IMR-90 (cell line): ENCODE data around the gene NXN. TPM values are rescaled to one million over a fixed set of nuclear protein-coding genes. Genes with fewer than 3 reads are reported as not detected.
A peak's percentile ranks its signal among the peaks of the same experiment; 100 is the strongest.
"Not testable (repeated sequence)": the region's sequence is repeated elsewhere in the genome, so short reads cannot be mapped to it uniquely, and the experiment has no call there.

Experiments
- ATAC-seq: fragments of 200-7000 bp; cut with Tn5 transposase; 2 replicates; pipeline ENCODE4 v1.9.1; 2020; ENCODE audit warnings: low read depth, mild to moderate bottlenecking, moderate library complexity
- BruUV-seq: library from RNA; stranded (reverse); fragments of 400-500 nt; replicated peaks from 2 replicates; lab custom pipeline; 2021; lab: Mats Ljungman, UMichigan
- CTCF ChIA-PET: fragments of 300-600 bp; formaldehyde crosslinking; extraction: SDS; loops from one replicate; lab custom pipeline; 2021; ENCODE audit warnings: antibody characterized with exemption; lab: Yijun Ruan, JAX
- POLR2A ChIA-PET: fragments of 300-600 bp; sonication (Branson Sonifier 250); formaldehyde crosslinking; loops from one replicate; lab custom pipeline; 2022; ENCODE audit warnings: antibody characterized with exemption; ENCODE audit not compliant: unreplicated experiment; lab: Charles Lee
- DNase-seq: peaks from one replicate; pipeline ENCODE4 v3.0.0; 2013
- H2AFZ ChIP-seq: replicated peaks from 2 replicates; pipeline ENCODE3; 2013; ENCODE audit warnings: low read length, mild to moderate bottlenecking; ENCODE audit not compliant: poor library complexity
- H2AK5ac ChIP-seq: 2 replicates; pipeline ENCODE4 v1.6.1; 2013; ENCODE audit warnings: low read depth, low read length, inconsistent platforms
- H2AK9ac ChIP-seq: replicated peaks from 2 replicates; pipeline ENCODE3; 2013; ENCODE audit warnings: mild to moderate bottlenecking, low read depth, low read length, moderate library complexity; ENCODE audit not compliant: poor library complexity
- H2BK120ac ChIP-seq: 2 replicates; pipeline ENCODE4 v1.6.1; 2013; ENCODE audit warnings: low read depth, low read length, inconsistent platforms
- H2BK15ac ChIP-seq: 3 replicates; pipeline ENCODE4 v1.6.1; 2013; ENCODE audit warnings: low read depth, low read length, inconsistent platforms
- H2BK20ac ChIP-seq: 2 replicates; pipeline ENCODE4 v1.6.1; 2013; ENCODE audit warnings: low read depth, mild to moderate bottlenecking, inconsistent platforms, low read length, moderate library complexity
- H2BK5ac ChIP-seq: 2 replicates; pipeline ENCODE4 v1.6.1; 2013; ENCODE audit warnings: mild to moderate bottlenecking, low read depth, low read length, inconsistent platforms; ENCODE audit not compliant: poor library complexity, severe bottlenecking
- H3K14ac ChIP-seq: replicated peaks from 2 replicates; pipeline ENCODE4 v1.6.1; 2013; ENCODE audit warnings: low read depth, low read length, inconsistent platforms
- H3K18ac ChIP-seq: 2 replicates; pipeline ENCODE4 v1.6.1; 2013; ENCODE audit warnings: low read depth, low read length, control low read depth
- H3K23ac ChIP-seq: 2 replicates; pipeline ENCODE4 v1.6.1; 2013; ENCODE audit warnings: low read depth, low read length, inconsistent platforms
- H3K27ac ChIP-seq: 2 replicates; pipeline ENCODE4 v1.5.1; 2013; ENCODE audit warnings: mild to moderate bottlenecking, control low read depth, low read length; ENCODE audit not compliant: insufficient read depth
- H3K27me3 ChIP-seq: 2 replicates; pipeline ENCODE4 v1.6.1; 2013; ENCODE audit warnings: low read length; ENCODE audit not compliant: control insufficient read depth, insufficient read depth
- H3K36me3 ChIP-seq: 2 replicates; pipeline ENCODE4 v1.6.1; 2013; ENCODE audit warnings: low read length, mixed read lengths; ENCODE audit not compliant: control insufficient read depth, insufficient read depth
- H3K4ac ChIP-seq: 2 replicates; pipeline ENCODE4 v1.6.1; 2013; ENCODE audit warnings: low read depth, low read length, inconsistent platforms
- H3K4me1 ChIP-seq: 2 replicates; pipeline ENCODE4 v1.6.1; 2013; ENCODE audit warnings: low read length, mixed read lengths; ENCODE audit not compliant: control insufficient read depth, insufficient read depth
- H3K4me2 ChIP-seq: 2 replicates; pipeline ENCODE4 v1.6.1; 2013; ENCODE audit warnings: low read depth, mild to moderate bottlenecking, control low read depth, low read length, moderate library complexity
- H3K4me3 ChIP-seq: 2 replicates; pipeline ENCODE4 v1.5.1; 2013; ENCODE audit warnings: low read depth, mild to moderate bottlenecking, control low read depth, low read length, moderate library complexity; ENCODE audit not compliant: insufficient read depth
- H3K56ac ChIP-seq: 2 replicates; pipeline ENCODE4 v1.6.1; 2013; ENCODE audit warnings: low read length, inconsistent platforms; ENCODE audit not compliant: insufficient read depth; ENCODE audit errors: extremely low read depth
- H3K79me1 ChIP-seq, 2 experiments: 2 replicates each; pipeline ENCODE4 v1.6.1; 2013; ENCODE audit warnings: low read length in 2 of 2, inconsistent platforms in 1 of 2, low read depth in 1 of 2
- H3K9ac ChIP-seq: 2 replicates; pipeline ENCODE4 v1.6.1; 2013; ENCODE audit warnings: low read depth, low read length, control low read depth
- H3K9me1 ChIP-seq: 2 replicates; pipeline ENCODE4 v1.6.1; 2013; ENCODE audit warnings: low read length, inconsistent platforms; ENCODE audit not compliant: insufficient read depth
- H3K9me3 ChIP-seq: 2 replicates; pipeline ENCODE4 v1.6.1; 2013; ENCODE audit warnings: low read length; ENCODE audit not compliant: control insufficient read depth, insufficient read depth
- H4K20me1 ChIP-seq: 2 replicates; pipeline ENCODE4 v1.6.1; 2013; ENCODE audit warnings: low read length, inconsistent platforms; ENCODE audit not compliant: insufficient read depth
- H4K5ac ChIP-seq: 2 replicates; pipeline ENCODE4 v1.6.1; 2013; ENCODE audit warnings: mild to moderate bottlenecking, low read depth, low read length, control low read depth
- H4K8ac ChIP-seq, 2 experiments: 2 replicates each; pipeline ENCODE4 v1.6.1; 2013; ENCODE audit warnings: low read depth in 2 of 2, low read length in 2 of 2, control low read depth in 1 of 2, inconsistent platforms in 1 of 2
- H4K91ac ChIP-seq: 2 replicates; pipeline ENCODE4 v1.6.1; 2013; ENCODE audit warnings: low read depth, low read length, inconsistent platforms; ENCODE audit not compliant: insufficient read depth
- WGBS, 2 experiments: methylation state at CpG; one replicate each; pipeline versions ENCODE4 v1.1.5 to v1.1.7; 2013; ENCODE audit warnings: missing lambda C conversion rate in 2 of 2; ENCODE audit not compliant: insufficient read length in 1 of 2; ENCODE audit errors: extremely low coverage in 2 of 2; 5-methylcytosine and 5-hydroxymethylcytosine counted together
- dilution Hi-C: fragments of 300-500 bp; cut with HindIII; formaldehyde crosslinking; loops from one replicate; pipeline ENCODE4 v1.14.3; 2018; ENCODE audit warnings: low sequenced_read_pairs; ENCODE audit not compliant: unreplicated experiment
- in situ Hi-C: fragments of 300-500 bp; cut with MboI; formaldehyde crosslinking; loops from 3 replicates; pipeline ENCODE4 v1.14.3; 2019; ENCODE audit warnings: low sequenced_read_pairs, inconsistent platforms, mixed read lengths
- intact Hi-C: fragments of 100-400 bp; cut with micrococcal nuclease; formaldehyde crosslinking; loops from 2 replicates; pipeline ENCODE4 v1.10.0; 2022
- polyA plus RNA-seq, 3 experiments: library from polyadenylated mRNA; depleted of rRNA; stranded (reverse); fragments of >200 nt; gene quantifications; 2 replicates each; pipeline ENCODE4 v1.2.3, GENCODE V29; 2012; ENCODE audit warnings: low replicate concordance in 1 of 3
- total RNA-seq: library from RNA; depleted of rRNA; stranded (reverse); fragments of >200 nt; gene quantifications from 2 replicates; pipeline ENCODE4 v1.2.3, GENCODE V29; 2012

Gene NXN
- total and polyA plus RNA-seq, 2 of the 4 experiments (the other 2 are of a cell fraction), result 52.5 to 116 TPM

DNA sequence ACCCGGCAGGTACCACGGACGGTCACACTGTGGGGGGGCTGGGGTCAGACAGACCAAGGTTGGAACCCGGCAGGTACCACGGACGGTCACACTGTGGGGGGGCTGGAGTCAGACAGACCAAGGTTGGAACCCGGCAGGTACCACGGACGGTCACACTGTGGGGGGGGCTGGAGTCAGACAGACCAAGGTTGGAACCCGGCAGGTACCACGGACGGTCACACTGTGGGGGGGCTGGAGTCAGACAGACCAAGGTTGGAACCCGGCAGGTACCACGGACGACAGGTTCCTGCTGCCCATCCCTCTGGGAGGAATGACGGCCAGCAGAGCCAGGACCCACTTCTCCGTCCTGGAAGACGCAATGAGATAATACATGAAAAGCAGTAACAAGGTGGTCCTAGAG, 27.0 kb downstream of the NXN start:
- Histone ChIP-seq H2BK20ac (peak overlapping the region; percentile 20; the same call in 1 of the 2 replicates), H3K79me1 (peaks cover 29 to 61% of the 10 kb centered on the region in 2 experiments), H2BK15ac (peak overlapping the region; percentile 34; the same call in 1 of the 3 replicates), H4K8ac (peak overlapping the region in 1 of 2 experiments; percentile 47; a peak in 1 of 4 replicates), H3K4ac (peak overlapping the region; percentile 37; the same call in 1 of the 2 replicates), H3K9me1 (peaks cover 15% of the 10 kb centered on the region), H4K20me1 (peaks cover 33% of the 10 kb centered on the region), H2AK9ac (peak overlapping the region; percentile 11), H2AK5ac (peak overlapping the region; percentile 93), H4K91ac (peak overlapping the region; percentile 44; the same call in 1 of the 2 replicates), H3K4me1 (peaks cover 22% of the 10 kb centered on the region), H2BK120ac (peak overlapping the region; percentile 20; the same call in 1 of the 2 replicates)
- H3K9me3 ChIP-seq, BruUV-seq, H3K56ac ChIP-seq, H3K14ac ChIP-seq, intact Hi-C loops, H4K5ac ChIP-seq, H2BK5ac ChIP-seq, H2AFZ ChIP-seq, H3K4me2 ChIP-seq, H3K23ac ChIP-seq, H3K9ac ChIP-seq, in situ Hi-C loops, POLR2A ChIA-PET, H3K36me3 ChIP-seq, H3K27ac ChIP-seq, CTCF ChIA-PET, H3K27me3 ChIP-seq, H3K4me3 ChIP-seq, dilution Hi-C loops, H3K18ac ChIP-seq, ATAC-seq, DNase-seq: not testable (repeated sequence)
- 95% methylated on average over 7 of the region's 18 CpGs; no CpG with 5 or more reads in 1 of the 2 experiments for WGBS, 2 experiments
